KOPT-K1 (cell line): Measurements from ENCODE around the gene COL11A2.

Experiments used
- H3K27ac ChIP-seq: fragments of 200-600 bp; sonication (generic); 2 replicates; pipeline ENCODE4 v1.5.1; 2016; ENCODE audit warnings: antibody characterized with exemption, mild to moderate bottlenecking, low read depth, low read length; ENCODE audit not compliant: poor library complexity, severe bottlenecking
- H3K36me3 ChIP-seq: fragments of 200-600 bp; sonication (generic); 2 replicates; pipeline ENCODE4 v1.5.1; 2017; ENCODE audit warnings: antibody characterized with exemption, mild to moderate bottlenecking, low read length, moderate library complexity; ENCODE audit not compliant: insufficient read depth
- H3K9me3 ChIP-seq: fragments of 200-600 bp; sonication (generic); 2 replicates; pipeline ENCODE4 v1.5.1; 2017; ENCODE audit warnings: antibody characterized with exemption, low read length, mild to moderate bottlenecking; ENCODE audit not compliant: insufficient read depth, poor library complexity, severe bottlenecking

Gene COL11A2

DNA sequence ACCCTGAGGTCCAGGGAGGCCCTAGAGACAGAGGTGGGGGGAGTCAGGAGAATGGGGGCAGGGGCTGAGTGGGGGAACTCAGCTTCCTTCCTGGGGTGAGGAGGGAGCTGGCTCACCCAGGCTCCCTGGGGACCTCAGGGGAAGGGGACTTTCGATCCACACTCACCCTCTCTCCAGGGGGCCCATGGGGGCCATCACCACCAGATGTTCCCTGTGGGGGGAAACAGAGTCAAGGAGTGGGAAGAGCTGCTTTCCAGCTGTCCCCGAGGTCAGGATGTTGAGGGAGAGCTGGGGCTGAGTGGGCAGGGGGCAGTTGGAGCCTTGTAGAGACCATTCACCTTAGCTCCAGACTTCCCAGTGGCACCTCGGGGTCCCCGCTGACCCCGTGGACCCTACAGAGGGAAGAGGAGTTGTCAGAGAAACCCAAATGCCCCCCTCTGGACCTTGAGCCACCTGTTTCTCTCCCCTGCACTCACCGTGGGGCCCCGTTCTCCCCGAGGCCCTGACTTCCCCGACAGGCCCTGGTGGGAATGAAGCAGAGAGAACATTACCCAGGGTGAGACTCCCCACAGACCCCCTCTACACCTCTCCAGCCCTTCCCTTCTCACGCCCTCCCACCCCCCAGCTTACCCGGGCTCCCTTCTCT is 18.6 kb downstream of the COL11A2 start:
- H3K9me3 ChIP-seq = no peaks in the 10 kb centered on the region
- H3K36me3 ChIP-seq = no peaks in the 10 kb centered on the region
- no peak overlapping the region for H3K27ac ChIP-seq

DNA sequence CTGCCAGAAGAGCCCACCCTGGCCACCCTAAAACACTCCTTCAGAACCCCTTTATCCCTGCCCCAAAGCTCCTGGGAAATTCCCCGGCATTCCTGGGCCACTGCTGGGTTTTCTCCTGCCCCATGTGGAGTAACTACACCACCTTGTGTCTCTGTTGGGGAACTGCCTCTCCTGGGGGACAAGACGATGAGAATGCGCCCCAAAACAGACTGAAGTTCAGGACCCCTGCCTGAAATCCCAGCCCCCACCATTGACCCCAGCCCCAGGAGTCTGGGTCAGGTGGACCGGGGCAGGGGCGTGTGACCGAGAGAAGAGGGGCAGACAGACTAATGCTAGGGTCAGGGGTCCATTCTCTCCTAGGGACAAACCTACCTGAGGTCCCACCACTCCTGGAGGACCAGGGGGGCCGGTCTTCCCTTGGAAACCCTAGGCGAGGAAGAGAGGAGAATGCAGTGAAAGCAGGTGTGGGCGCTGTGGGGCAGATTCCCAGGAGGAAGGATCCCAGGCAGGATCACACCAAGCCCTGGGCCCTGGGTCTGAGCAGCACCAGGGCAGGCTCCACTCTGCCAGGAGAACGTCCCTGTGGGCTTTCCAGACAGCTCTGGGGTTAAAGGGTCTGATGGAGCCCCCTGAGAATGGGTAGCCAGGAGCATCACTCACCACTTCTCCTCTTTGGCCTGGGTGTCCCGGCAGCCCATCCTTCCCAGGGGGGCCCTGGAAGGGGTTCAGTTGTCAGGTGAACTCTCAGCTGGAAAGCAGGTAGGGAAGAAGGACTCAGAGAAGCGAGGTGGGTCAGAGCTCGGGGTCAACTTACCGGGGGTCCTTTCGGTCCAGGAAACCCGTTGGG is 19.4 kb downstream of the COL11A2 start:
- Histone ChIP-seq H3K36me3 (no peaks in the 10 kb centered on the region), H3K27ac (no peak overlapping the region), H3K9me3 (no peaks in the 10 kb centered on the region)

DNA sequence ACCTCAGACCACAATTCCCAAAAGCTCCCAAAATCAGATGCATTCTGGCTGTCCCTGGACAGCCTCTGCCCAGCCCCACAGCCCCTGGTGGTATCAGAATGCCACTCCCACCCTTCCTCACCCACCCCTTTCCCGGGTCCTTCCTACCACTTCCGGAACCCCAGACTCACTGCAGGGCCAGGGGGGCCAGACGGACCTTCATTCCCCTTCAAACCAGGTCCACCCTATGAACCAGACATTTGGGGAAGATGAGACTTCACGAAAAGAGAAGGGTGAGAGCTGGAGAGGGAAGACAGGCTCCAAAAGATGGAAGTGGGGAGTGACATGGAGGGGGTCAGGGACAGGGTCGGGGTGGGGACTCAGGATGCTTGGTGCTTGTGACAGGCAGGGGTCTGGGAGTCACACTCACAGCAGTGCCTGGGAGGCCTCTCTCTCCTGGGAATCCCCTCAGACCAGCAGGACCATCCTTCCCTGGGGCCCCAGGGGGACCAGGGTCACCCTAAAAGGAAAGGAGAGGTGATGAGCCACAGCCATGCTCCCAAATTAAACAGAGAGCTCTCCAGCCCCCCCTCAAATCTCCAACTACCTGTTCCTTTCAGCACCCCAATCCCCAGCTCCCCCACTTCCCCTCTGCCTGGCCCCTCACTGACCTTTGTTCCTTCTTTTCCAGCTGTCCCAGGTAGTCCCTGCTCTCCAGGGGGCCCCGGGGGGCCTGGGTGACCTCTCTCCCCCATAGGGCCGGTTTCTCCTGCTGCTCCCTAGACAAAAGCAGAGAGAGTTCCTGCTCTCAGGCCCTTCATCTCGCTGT is 20.2 kb downstream of the COL11A2 start:
- H3K27ac ChIP-seq = no peak overlapping the region

DNA sequence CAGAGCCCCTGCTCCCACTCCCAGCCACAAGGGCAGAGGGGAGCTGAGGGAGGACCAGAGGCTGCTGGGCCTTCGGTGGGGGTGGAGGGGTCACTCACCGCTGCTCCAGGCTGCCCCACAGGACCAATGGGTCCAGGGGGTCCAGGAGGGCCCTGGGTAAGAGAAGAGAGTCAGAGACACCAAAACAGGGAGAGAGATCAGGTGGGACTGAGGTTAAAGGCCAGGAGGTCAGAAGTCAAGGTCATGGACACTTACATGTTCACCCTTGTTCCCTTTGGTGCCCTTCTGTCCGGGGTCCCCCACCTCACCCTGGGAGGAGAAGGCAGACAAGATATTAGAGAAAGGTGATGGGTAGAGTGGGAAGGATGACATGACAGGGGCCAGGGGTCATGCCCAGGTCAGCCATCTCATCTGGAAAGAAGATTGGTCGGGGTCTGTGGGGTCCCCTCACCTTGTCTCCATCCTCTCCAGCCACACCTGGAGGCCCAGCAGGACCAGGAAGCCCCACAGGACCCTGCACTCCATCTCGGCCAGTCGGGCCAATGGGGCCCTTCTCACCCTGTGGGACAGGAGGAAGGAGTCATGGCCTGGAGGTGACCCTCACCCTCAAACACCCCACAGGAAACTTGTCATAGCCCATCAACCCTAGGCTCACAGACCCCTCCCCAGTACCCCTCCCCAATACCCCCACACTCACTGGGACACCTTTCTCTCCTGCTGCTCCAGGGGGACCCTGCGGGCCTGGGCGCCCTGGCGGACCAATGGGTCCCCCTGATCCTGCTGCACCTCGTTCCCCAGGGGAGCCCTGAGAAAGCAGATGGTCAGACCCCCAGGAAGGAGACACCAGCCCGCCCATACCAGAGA is 21.0 kb downstream of the COL11A2 start:
- H3K27ac ChIP-seq = no peak overlapping the region
- H3K36me3 ChIP-seq = no peaks in the 10 kb centered on the region

More for the DNA sequence above, 20.2 kb downstream of the COL11A2 start:
- Histone ChIP-seq H3K9me3 (no peaks in the 10 kb centered on the region), H3K36me3 (no peaks in the 10 kb centered on the region)

DNA sequence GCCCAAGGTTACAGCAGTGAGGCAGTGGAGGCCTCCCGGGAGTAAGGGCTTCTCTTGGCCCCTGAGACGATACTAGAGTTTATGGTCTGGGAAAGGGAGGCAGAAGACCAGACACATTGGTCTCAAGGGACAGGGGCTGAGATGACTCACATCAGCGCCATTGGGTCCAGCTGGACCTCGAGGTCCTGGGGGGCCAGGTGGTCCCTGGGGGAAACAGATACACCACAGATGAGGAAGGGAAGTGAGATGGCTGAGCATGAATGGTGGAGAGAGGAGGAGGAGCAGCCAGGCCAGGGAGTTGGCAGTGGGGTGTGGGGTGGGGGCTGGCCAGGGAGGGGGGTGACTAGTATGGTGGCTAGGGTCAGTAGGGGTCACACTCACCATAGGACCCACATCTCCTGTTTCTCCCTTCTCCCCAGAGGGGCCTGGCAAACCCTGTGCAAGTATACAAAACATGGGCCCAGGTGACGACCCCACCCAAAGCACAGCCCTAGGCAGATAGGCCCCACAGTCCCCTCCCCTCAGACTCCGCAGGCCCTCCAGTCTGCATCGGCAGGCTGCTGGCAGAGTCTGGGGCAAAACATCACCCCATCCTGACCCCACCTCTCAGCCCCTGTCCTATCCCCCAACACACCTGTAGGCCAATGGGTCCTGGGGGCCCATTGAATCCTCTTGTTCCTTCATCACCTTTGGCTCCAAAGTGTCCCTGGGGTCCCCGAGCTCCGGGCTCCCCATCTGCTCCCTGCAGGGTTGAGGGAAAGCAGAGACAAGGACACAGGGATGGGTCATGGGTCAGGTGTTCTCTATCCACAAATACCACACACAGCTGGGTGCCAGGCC is 21.9 kb downstream of the COL11A2 start:
- no peaks in the 10 kb centered on the region for H3K9me3 ChIP-seq
- no peaks in the 10 kb centered on the region for H3K36me3 ChIP-seq
- H3K27ac ChIP-seq = no peak overlapping the region

More for the DNA sequence above, 21.0 kb downstream of the COL11A2 start:
- H3K9me3 ChIP-seq = no peaks in the 10 kb centered on the region

DNA sequence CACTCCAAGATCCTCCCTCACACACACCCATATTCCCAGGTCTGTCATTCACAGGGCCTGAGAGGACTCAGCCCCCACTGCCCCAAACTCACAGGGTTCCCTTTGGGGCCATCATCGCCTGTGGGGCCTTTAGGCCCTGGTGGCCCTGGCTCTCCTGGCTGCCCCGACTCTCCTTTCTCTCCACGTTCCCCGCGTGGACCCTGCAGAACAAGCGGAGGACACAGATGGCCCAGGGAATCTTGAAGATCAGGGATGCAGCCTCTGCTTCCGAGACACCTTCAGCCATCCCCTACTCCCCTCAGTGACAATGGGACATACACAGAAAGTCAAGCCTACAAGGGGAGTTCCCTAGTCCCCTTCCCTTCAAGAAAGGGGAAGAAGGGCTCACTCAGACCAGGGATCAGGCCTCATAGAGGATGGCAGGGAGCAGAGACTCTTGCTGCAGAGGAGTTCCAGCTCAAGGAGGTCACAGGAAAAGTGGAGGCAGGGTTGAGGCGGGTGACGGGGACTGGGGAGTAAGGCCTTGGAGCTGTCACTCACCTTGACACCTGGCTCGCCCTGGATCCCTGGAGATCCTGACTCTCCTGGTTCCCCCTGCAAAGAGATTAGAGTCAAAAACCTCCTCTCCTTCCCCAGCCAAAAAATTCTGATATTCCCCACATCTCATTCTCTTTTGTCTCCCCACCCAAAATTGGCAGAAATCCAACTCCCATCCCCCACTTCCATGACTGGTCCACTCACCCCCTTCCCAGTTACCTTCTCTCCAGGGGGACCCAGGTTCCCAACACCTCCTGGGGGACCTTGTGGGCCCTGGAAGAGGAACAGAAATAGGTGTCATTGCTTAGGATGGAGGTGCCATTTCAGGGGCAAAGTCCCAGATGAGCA is 22.7 kb downstream of the COL11A2 start:
- H3K36me3 ChIP-seq = no peaks in the 10 kb centered on the region
- no peaks in the 10 kb centered on the region for H3K9me3 ChIP-seq
- no peak overlapping the region for H3K27ac ChIP-seq

DNA sequence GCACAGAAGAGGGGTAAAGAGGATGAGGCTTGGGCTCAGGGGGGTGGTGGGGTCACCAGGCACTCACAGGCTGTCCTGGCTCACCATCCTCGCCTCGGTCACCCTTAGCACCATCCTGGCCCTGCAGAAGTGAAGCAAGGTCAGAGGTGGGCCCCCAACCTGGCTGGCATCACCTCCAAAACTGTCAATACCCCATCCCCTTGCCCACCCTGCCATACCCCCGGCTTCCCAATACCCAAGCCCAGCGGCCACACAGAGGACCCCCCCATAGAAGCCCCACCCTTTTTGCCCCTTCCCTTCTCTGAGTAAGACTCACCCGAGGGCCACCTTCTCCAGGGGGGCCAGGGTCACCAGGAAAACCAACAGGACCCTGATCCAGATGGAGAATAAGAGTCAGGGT is 23.6 kb downstream of the COL11A2 start:
- H3K9me3 ChIP-seq = no peaks in the 10 kb centered on the region
- H3K36me3 ChIP-seq = no peaks in the 10 kb centered on the region
- no peak overlapping the region for H3K27ac ChIP-seq

DNA sequence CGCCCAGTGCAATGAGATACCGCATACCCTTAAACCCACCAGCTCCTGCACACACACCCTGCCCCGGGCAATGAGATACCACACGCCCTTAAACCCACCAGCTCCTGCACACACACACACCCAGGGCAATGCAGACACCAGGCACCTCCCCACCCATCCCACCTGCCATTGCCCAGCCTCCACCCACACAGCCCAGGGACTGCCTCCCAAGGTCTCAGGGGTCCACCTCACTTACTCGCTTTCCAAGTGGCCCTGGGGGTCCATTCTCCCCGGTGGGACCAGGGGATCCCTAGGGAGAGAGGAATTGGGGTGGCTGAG is 24.0 kb downstream of the COL11A2 start:
- Histone ChIP-seq H3K27ac (no peak overlapping the region), H3K9me3 (no peaks in the 10 kb centered on the region), H3K36me3 (no peaks in the 10 kb centered on the region)

DNA sequence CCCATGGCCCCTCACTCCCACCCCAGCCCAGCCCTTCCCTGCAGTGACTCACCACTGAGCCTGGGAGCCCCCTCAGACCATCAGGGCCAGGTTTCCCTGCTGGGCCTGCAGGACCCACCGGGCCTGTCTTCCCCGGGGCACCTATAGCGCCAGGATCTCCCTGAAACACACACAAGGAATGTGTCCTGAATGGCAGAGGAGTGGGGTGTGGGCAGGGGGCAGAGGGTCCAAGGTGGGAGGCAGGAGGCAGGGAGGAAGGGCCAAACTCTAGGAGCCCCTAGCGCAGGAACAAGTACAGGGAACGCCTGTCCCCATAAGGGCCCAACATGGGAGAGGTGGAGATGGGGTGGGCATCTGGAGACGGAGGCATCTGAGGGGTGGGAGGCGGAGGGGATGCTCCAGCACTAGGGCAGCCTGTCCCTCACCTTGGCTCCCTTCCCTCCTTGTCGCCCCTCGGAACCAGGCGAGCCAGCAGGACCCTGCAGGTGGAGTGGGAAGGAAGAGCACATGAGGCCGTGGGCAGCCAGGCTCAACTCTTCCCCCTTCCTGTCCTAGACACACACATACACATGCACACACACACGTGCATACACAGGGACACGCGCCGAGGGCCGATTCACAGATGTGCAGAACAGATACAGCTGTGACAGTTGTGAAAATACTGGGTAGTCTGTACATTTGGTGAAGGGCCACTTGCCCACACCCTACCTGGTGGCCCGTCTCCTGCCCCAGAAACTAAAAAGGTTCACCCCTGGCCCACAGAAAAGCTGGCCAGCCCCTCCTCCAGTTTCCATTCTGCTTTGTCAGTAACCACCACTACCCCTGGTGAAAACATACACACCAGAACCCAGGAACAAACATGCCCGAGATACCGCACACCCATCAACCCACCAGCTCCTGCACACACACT is 24.6 kb downstream of the COL11A2 start:
- Histone ChIP-seq H3K9me3 (no peaks in the 10 kb centered on the region), H3K36me3 (no peaks in the 10 kb centered on the region)

DNA sequence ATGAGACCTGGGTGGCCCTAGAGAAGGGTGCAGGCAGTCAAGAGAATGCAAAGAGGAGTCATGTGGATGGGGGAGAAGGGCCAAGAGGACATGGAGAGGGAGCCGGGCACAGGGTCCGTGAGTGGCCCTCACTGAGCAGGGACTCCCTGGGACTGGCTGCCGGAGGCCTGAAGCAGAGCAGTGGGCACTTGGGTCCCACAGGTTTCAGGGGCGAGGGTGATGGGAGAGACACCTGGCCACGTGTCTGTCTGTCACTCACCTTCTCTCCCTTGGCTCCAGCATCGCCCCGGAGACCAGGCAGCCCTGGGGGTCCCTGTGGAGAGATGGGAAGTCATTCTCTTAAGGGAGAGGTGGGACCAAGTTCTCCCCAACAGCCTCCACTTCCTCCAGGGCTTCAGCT is 25.5 kb downstream of the COL11A2 start:
- Histone ChIP-seq H3K36me3 (no peaks in the 10 kb centered on the region), H3K27ac (no peak overlapping the region), H3K9me3 (no peaks in the 10 kb centered on the region)

More for the DNA sequence above, 24.6 kb downstream of the COL11A2 start:
- H3K27ac ChIP-seq = no peak overlapping the region

DNA sequence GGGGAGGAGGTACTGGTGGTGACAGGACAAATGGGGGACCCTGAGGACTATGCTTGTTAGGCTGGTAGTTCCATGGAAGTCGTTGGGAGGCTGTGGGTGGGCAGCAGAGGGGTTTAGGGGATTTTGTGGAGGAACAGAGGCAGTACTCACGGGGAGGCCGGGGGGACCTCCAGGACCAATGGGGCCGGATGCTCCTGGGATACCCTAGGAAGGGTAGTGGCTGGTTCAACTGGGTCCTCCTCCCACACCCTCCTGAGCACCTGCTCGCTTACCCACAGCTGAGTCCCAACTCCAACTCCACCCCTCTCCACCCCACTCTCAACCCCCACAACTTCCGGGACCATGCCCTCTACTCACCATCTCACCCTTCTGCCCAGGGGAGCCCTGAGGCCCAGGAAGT is 25.9 kb downstream of the COL11A2 start:
- H3K9me3 ChIP-seq = no peaks in the 10 kb centered on the region
- no peaks in the 10 kb centered on the region for H3K36me3 ChIP-seq
- no peak overlapping the region for H3K27ac ChIP-seq

DNA sequence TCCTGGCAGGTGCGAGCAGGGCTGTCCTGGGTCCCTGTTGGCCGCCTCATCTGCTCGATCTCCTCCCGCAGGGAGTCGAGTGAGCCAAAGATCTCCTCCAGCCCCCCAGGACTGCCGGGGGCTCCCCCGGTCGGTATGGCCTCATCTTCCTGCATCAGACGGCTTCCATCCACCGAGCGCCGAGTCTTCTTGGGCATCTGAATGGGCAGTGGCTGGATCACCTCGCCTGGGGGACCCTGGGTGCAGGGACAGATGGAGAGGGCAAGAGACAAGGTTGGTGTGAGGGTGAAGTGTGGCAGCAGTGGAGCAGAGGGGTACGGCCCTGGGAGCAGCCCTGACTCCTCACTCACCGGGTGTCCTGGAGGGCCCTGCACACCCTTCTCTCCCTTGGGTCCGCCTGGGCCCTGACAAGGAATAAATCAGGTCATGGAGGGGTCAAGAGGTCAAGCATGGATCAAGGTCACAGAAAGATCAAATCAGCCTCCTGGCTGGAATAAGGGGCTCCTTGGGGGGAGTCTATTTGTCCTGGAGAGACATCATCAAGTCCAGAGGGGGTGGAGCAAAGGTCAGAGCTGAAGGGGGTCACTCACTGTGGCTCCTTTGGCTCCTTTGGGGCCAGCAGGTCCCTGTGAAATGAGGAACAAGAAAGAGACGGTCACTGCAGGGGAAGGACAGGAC is 26.5 kb downstream of the COL11A2 start:
- H3K27ac ChIP-seq = no peak overlapping the region
- H3K9me3 ChIP-seq = no peaks in the 10 kb centered on the region
- H3K36me3 ChIP-seq = no peaks in the 10 kb centered on the region
